RKO (cell line): ENCODE data around the gene ST8SIA2.
"Not testable (repeated sequence)": the region's sequence is repeated elsewhere in the genome, so short reads cannot be mapped to it uniquely, and the experiment has no call there.

Experiments used
- DNase-seq: peaks from one replicate; pipeline ENCODE4 v3.0.0-alpha.2; 2016; ENCODE audit warnings: low spot score

Gene ST8SIA2

GRCh38 chr15:92443381-92443780 is 49.7 kb downstream of the ST8SIA2 start:
- no peak for DNase-seq

GRCh38 chr15:92444631-92445030 is 51.0 kb downstream of the ST8SIA2 start:
- DNase-seq = no peak

- no peak for DNase-seq
Observed at GRCh38 chr15:92448370-92448769, 54.7 kb downstream of the ST8SIA2 start.

GRCh38 chr15:92449476-92449875 is 55.8 kb downstream of the ST8SIA2 start:
- DNase-seq = peak; percentile 11

GRCh38 chr15:92451225-92451825 is 57.6 kb downstream of the ST8SIA2 start:
- peak; percentile 37 for DNase-seq

- DNase-seq = no peak
Observed at GRCh38 chr15:92452143-92452542, 58.5 kb downstream of the ST8SIA2 start.

GRCh38 chr15:92453607-92454006 is 59.9 kb downstream of the ST8SIA2 start:
- DNase-seq = no peak

GRCh38 chr15:92454555-92455105 is 60.9 kb downstream of the ST8SIA2 start:
- no peak for DNase-seq

GRCh38 chr15:92455271-92455670 is 61.6 kb downstream of the ST8SIA2 start:
- DNase-seq = no peak

GRCh38 chr15:92457471-92458041 is 63.9 kb downstream of the ST8SIA2 start:
- DNase-seq = no peak

GRCh38 chr15:92460023-92460422 is 66.3 kb downstream of the ST8SIA2 start:
- no peak for DNase-seq

GRCh38 chr15:92462424-92463125 is 68.9 kb downstream of the ST8SIA2 start:
- no peak for DNase-seq

- no peak for DNase-seq
Observed at GRCh38 chr15:92463352-92463751, 69.7 kb downstream of the ST8SIA2 start.

- no peak for DNase-seq
Observed at GRCh38 chr15:92463826-92464225, 70.1 kb downstream of the ST8SIA2 start.

GRCh38 chr15:92466834-92467233 is 73.2 kb downstream of the ST8SIA2 start:
- no peak for DNase-seq

- no peak for DNase-seq
Observed at GRCh38 chr15:92467245-92467644, 73.6 kb downstream of the ST8SIA2 start.

GRCh38 chr15:92468991-92469390 is 75.3 kb downstream of the ST8SIA2 start:
- no peak for DNase-seq

GRCh38 chr15:92471288-92471687 is 77.6 kb downstream of the ST8SIA2 start:
- DNase-seq = no peak

- DNase-seq = no peak
Observed at GRCh38 chr15:92473756-92474155, 80.1 kb downstream of the ST8SIA2 start.

- DNase-seq = not testable (repeated sequence)
Observed at GRCh38 chr15:92479730-92480129, 86.0 kb downstream of the ST8SIA2 start.

- no peak for DNase-seq
Observed at GRCh38 chr15:92480361-92480760, 86.7 kb downstream of the ST8SIA2 start.

- no peak for DNase-seq
Observed at GRCh38 chr15:92485441-92485840, 91.8 kb downstream of the ST8SIA2 start.

- no peak for DNase-seq
Observed at GRCh38 chr15:92492551-92493115, 99.0 kb downstream of the ST8SIA2 start.
